Measurements from ENCODE around the gene KNSTRN. TPM values are rescaled to one million over a fixed set of nuclear protein-coding genes. Genes with fewer than 3 reads are reported as not detected.

The KNSTRN gene
- total and polyA plus RNA-seq, 2 experiments from 2014 or later = 67.9 to 80.4 TPM

DNA sequence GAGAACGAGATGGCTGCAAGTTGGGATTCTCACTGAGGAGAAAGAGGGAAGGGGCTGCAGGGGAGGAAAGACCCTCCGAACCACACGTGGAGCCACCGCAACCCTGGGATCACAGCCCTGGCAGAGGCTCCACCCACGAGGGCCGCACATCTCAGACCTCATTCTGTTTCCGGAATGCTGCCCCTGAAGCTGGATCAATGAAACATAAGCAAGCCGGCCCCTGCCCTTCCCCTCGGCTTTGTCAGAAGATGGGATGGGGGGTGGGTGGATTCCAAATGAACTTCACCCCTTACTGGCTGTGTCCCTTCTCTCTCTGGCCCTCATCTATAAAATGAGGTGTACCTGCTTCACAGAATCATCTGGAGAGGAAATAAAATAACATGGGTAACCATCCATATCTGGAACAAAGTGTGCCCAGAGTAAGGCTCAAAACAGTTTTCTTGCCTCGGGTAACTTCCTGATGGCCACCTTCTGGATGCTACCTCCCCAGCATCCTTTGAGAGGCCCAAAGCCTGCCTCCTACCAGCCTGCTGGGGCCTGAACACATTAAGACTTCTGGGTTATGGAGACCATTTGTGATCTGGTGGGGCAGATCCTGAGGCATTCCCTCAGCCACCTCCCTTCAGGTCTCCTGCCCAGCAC, 37.2 kb upstream of the KNSTRN start (continued):
- TF ChIP-seq, protein P1, sequence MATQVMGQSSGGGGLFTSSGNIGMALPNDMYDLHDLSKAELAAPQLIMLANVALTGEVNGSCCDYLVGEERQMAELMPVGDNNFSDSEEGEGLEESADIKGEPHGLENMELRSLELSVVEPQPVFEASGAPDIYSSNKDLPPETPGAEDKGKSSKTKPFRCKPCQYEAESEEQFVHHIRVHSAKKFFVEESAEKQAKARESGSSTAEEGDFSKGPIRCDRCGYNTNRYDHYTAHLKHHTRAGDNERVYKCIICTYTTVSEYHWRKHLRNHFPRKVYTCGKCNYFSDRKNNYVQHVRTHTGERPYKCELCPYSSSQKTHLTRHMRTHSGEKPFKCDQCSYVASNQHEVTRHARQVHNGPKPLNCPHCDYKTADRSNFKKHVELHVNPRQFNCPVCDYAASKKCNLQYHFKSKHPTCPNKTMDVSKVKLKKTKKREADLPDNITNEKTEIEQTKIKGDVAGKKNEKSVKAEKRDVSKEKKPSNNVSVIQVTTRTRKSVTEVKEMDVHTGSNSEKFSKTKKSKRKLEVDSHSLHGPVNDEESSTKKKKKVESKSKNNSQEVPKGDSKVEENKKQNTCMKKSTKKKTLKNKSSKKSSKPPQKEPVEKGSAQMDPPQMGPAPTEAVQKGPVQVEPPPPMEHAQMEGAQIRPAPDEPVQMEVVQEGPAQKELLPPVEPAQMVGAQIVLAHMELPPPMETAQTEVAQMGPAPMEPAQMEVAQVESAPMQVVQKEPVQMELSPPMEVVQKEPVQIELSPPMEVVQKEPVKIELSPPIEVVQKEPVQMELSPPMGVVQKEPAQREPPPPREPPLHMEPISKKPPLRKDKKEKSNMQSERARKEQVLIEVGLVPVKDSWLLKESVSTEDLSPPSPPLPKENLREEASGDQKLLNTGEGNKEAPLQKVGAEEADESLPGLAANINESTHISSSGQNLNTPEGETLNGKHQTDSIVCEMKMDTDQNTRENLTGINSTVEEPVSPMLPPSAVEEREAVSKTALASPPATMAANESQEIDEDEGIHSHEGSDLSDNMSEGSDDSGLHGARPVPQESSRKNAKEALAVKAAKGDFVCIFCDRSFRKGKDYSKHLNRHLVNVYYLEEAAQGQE (IDR thresholded peaks at IDR 0.05; ENCODE audit: unreplicated experiment) = no peak
- TF ChIP-seq ZNF331 (CRISPR knock-in tag; IDR thresholded peaks at IDR 0.05; ENCODE audit: low read depth) (no peak), EZH2phosphoT487 (IDR thresholded peaks at IDR 0.05; ENCODE audit: unreplicated experiment) (no peak), POLR2AphosphoS5 (IDR thresholded peaks at IDR 0.05; ENCODE audit: low read depth) (no peak)

DNA sequence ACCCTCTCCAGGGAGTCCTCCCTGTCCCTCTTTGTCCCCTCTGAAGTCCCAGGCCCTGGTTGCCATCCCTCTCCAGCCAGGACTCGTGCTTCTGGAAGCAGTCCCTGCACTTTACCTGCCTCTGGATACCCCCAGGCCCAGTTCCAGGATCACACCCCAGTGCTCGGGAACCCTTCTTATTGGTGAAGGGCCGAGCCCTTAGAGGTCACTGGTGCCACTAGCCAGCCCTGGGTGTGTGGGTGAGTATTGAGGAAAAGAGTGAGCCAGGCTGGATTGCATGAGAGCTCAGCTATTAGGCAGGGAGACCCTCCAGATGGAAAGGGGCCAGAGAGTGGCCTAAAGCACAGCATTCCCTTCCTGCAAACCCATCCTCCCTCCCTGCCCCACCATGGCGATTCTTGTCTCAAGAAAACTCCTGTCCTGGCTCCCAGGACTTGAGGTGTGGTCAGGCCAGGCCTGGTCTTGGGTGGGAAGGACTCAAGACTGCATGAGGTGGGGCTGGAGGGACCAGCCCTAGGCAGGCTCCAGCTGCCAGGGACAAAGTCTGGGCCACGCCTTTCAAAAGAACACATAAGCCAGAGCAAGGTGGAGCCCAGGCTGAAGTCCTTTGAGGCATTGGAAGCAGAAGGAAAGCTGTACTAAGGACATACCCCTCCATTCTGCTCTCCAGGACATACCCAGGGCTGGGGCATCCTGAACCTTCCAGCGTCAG, 36.5 kb upstream of the KNSTRN start:
- H3F3A ChIP-seq (replicated peaks; ENCODE audit: low read depth) = no peaks in the 10 kb centered on the region
- H2AFZ ChIP-seq = no peak overlapping the region
- no peak overlapping the region for H3K4me3 ChIP-seq
- H3K4me2 ChIP-seq = no peak overlapping the region
- no peaks in the 10 kb centered on the region for H3K4me1 ChIP-seq (ENCODE audit: insufficient read depth)
- Mint-ChIP-seq H3K9me3 (no peaks in the 10 kb centered on the region), H3K36me3 (ENCODE audit: low read depth) (no peaks in the 10 kb centered on the region; the same call in 2 of the 3 replicates), H3K4me3 (no peak overlapping the region), H3K4me1 (peaks cover 24% of the 10 kb centered on the region), H3K27me3 (ENCODE audit: insufficient read depth, low read depth, poor library complexity) (peaks cover 12% of the 10 kb centered on the region), H3K27ac (no peak overlapping the region)
- H3K79me2 ChIP-seq (replicated peaks; ENCODE audit: insufficient read depth) = no peaks in the 10 kb centered on the region
- ATAC-seq (no peak), DNase-seq (ENCODE audit: low spot score) (no peak)
- H3K36me3 ChIP-seq (ENCODE audit: insufficient read depth) = no peaks in the 10 kb centered on the region
- H3K27me3 ChIP-seq (ENCODE audit: insufficient read depth) = no peaks in the 10 kb centered on the region
- no peaks in the 10 kb centered on the region for H3K9me2 ChIP-seq (ENCODE audit: insufficient read depth)
- H4K20me1 ChIP-seq (replicated peaks; ENCODE audit: insufficient read depth) = no peaks in the 10 kb centered on the region
- H3K27ac ChIP-seq (ENCODE audit: low read depth) = no peak overlapping the region
- TF ChIP-seq, protein P2, sequence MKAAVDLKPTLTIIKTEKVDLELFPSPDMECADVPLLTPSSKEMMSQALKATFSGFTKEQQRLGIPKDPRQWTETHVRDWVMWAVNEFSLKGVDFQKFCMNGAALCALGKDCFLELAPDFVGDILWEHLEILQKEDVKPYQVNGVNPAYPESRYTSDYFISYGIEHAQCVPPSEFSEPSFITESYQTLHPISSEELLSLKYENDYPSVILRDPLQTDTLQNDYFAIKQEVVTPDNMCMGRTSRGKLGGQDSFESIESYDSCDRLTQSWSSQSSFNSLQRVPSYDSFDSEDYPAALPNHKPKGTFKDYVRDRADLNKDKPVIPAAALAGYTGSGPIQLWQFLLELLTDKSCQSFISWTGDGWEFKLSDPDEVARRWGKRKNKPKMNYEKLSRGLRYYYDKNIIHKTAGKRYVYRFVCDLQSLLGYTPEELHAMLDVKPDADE (IDR thresholded peaks at IDR 0.05) = no peak
- no peak for TF ChIP-seq CREB1 (CRISPR knock-in tag; IDR thresholded peaks at IDR 0.05; ENCODE audit: low read depth)
- TF ChIP-seq, protein P3, sequence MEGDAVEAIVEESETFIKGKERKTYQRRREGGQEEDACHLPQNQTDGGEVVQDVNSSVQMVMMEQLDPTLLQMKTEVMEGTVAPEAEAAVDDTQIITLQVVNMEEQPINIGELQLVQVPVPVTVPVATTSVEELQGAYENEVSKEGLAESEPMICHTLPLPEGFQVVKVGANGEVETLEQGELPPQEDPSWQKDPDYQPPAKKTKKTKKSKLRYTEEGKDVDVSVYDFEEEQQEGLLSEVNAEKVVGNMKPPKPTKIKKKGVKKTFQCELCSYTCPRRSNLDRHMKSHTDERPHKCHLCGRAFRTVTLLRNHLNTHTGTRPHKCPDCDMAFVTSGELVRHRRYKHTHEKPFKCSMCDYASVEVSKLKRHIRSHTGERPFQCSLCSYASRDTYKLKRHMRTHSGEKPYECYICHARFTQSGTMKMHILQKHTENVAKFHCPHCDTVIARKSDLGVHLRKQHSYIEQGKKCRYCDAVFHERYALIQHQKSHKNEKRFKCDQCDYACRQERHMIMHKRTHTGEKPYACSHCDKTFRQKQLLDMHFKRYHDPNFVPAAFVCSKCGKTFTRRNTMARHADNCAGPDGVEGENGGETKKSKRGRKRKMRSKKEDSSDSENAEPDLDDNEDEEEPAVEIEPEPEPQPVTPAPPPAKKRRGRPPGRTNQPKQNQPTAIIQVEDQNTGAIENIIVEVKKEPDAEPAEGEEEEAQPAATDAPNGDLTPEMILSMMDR (conservative IDR thresholded peaks at IDR 0.05; ENCODE audit: low read depth in 2 of 2) = no peak
- TF ChIP-seq ZNF331 (CRISPR knock-in tag; IDR thresholded peaks at IDR 0.05; ENCODE audit: low read depth) = no peak
- TF ChIP-seq ZNF114 (CRISPR knock-in tag; IDR thresholded peaks at IDR 0.05) = no peak
- no peak for TF ChIP-seq EZH2phosphoT487 (IDR thresholded peaks at IDR 0.05; ENCODE audit: unreplicated experiment)
- TF ChIP-seq NANOG (IDR thresholded peaks at IDR 0.05; ENCODE audit: borderline replicate concordance) = no peak
- no peak for TF ChIP-seq JUNB (IDR thresholded peaks at IDR 0.05; ENCODE audit: unreplicated experiment)
- TF ChIP-seq, protein P4, sequence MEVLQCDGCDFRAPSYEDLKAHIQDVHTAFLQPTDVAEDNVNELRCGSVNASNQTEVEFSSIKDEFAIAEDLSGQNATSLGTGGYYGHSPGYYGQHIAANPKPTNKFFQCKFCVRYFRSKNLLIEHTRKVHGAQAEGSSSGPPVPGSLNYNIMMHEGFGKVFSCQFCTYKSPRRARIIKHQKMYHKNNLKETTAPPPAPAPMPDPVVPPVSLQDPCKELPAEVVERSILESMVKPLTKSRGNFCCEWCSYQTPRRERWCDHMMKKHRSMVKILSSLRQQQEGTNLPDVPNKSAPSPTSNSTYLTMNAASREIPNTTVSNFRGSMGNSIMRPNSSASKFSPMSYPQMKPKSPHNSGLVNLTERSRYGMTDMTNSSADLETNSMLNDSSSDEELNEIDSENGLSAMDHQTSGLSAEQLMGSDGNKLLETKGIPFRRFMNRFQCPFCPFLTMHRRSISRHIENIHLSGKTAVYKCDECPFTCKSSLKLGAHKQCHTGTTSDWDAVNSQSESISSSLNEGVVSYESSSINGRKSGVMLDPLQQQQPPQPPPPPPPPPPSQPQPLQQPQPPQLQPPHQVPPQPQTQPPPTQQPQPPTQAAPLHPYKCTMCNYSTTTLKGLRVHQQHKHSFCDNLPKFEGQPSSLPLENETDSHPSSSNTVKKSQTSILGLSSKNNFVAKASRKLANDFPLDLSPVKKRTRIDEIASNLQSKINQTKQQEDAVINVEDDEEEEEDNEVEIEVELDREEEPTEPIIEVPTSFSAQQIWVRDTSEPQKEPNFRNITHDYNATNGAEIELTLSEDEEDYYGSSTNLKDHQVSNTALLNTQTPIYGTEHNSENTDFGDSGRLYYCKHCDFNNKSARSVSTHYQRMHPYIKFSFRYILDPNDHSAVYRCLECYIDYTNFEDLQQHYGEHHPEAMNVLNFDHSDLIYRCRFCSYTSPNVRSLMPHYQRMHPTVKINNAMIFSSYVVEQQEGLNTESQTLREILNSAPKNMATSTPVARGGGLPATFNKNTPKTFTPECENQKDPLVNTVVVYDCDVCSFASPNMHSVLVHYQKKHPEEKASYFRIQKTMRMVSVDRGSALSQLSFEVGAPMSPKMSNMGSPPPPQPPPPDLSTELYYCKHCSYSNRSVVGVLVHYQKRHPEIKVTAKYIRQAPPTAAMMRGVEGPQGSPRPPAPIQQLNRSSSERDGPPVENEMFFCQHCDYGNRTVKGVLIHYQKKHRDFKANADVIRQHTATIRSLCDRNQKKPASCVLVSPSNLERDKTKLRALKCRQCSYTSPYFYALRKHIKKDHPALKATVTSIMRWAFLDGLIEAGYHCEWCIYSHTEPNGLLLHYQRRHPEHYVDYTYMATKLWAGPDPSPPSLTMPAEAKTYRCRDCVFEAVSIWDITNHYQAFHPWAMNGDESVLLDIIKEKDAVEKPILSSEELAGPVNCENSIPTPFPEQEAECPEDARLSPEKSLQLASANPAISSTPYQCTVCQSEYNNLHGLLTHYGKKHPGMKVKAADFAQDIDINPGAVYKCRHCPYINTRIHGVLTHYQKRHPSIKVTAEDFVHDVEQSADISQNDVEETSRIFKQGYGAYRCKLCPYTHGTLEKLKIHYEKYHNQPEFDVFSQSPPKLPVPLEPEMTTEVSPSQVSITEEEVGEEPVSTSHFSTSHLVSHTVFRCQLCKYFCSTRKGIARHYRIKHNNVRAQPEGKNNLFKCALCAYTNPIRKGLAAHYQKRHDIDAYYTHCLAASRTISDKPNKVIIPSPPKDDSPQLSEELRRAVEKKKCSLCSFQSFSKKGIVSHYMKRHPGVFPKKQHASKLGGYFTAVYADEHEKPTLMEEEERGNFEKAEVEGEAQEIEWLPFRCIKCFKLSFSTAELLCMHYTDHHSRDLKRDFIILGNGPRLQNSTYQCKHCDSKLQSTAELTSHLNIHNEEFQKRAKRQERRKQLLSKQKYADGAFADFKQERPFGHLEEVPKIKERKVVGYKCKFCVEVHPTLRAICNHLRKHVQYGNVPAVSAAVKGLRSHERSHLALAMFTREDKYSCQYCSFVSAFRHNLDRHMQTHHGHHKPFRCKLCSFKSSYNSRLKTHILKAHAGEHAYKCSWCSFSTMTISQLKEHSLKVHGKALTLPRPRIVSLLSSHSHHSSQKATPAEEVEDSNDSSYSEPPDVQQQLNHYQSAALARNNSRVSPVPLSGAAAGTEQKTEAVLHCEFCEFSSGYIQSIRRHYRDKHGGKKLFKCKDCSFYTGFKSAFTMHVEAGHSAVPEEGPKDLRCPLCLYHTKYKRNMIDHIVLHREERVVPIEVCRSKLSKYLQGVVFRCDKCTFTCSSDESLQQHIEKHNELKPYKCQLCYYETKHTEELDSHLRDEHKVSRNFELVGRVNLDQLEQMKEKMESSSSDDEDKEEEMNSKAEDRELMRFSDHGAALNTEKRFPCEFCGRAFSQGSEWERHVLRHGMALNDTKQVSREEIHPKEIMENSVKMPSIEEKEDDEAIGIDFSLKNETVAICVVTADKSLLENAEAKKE (CRISPR knock-in tag; IDR thresholded peaks at IDR 0.05) = no peak

Measured in GM23338 (cell line).